Measurements from ENCODE around the gene HNRNPDL. TPM values are rescaled to one million over a fixed set of nuclear protein-coding genes. Genes with fewer than 3 reads are reported as not detected.

Gene HNRNPDL
- total RNA-seq, 1 experiment from 2014 or later: 472 TPM

DNA sequence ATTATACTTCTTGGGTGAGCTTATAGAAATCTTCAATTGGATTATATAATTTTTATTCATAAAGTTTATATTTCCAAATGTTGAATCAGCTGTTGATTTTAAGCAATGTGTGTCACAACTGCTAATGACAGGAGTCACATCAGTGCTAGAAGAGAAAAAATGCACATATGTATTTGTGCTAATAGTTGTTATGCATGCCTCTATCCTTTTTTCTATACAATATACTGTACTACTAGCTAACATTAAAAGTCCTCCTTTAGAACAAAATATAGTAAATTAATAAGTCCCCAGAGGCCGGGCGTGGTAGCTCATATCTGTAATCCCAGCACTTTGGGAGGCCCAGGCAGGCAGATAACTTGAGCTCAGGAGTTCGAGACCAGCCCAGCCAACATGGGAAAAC lies 32.7 kb downstream of the HNRNPDL start:
- no peaks in the 10 kb centered on the region for H3K79me1 ChIP-seq (ENCODE audit: insufficient read depth, low read depth, low read length, poor library complexity, severe bottlenecking)
- no peaks in the 10 kb centered on the region for H3K27me3 ChIP-seq (ENCODE audit: insufficient read depth, low read length)
- no peak overlapping the region for H3K14ac ChIP-seq (ENCODE audit: insufficient read depth, low read length)
- no peak overlapping the region for H3K4me3 Mint-ChIP-seq
- no peaks in the 10 kb centered on the region for H3K23me2 ChIP-seq (ENCODE audit: insufficient read length, low read depth, low read length, poor library complexity, severe bottlenecking)
- no peak overlapping the region for H2AK5ac ChIP-seq (ENCODE audit: insufficient read length, low read length)
- H3K79me2 ChIP-seq (ENCODE audit: insufficient read depth, low read length): no peaks in the 10 kb centered on the region
- no peaks in the 10 kb centered on the region for H4K20me1 ChIP-seq (ENCODE audit: control insufficient read depth, insufficient read depth, insufficient read length)
- no CpG with 5 or more reads among the region's 3 CpGs for WGBS (ENCODE audit: extremely low coverage, insufficient read length, low lambda C conversion rate)
- H3K9me3 ChIP-seq (ENCODE audit: control insufficient read depth, low read depth, low read length): no peaks in the 10 kb centered on the region
- no peak overlapping the region for H2BK15ac ChIP-seq (ENCODE audit: low read depth, low read length)
- no peak overlapping the region for H3K4ac ChIP-seq (ENCODE audit: low read depth, low read length)
- no peak overlapping the region for H3K9ac ChIP-seq (ENCODE audit: extremely low read depth, insufficient read length, low read length)
- H2BK120ac ChIP-seq (ENCODE audit: low read depth, low read length, poor library complexity, severe bottlenecking): no peak overlapping the region
- no peak overlapping the region for H2BK20ac ChIP-seq (ENCODE audit: low read depth, low read length, poor library complexity, severe bottlenecking)
- H2BK5ac ChIP-seq (ENCODE audit: insufficient read length, low read length): no peak overlapping the region
- no peak overlapping the region for H3K23ac ChIP-seq (ENCODE audit: insufficient read length, low read depth, low read length)
- no peak overlapping the region for H3K4me2 ChIP-seq (ENCODE audit: insufficient read depth, insufficient read length, low read length)
- DNase-seq: no peak
- H3K27ac ChIP-seq (ENCODE audit: insufficient read length, low read depth, low read length): no peak overlapping the region
- H4K91ac ChIP-seq (ENCODE audit: insufficient read length, low read depth, low read length): no peak overlapping the region
- no peak overlapping the region for H4K5ac ChIP-seq (ENCODE audit: insufficient read length, low read depth, low read length)
- peaks cover 6% of the 10 kb centered on the region in 2 experiments; a peak in 3 of 4 replicates for H3K4me1 Mint-ChIP-seq
- no peak overlapping the region for H2AFZ ChIP-seq (ENCODE audit: low read length)
- H3K9me3 Mint-ChIP-seq: no peaks in the 10 kb centered on the region; a peak in 1 of 5 replicates
- no peaks in the 10 kb centered on the region for H3K4me1 ChIP-seq (ENCODE audit: insufficient read depth, low read length)
- H3K18ac ChIP-seq (ENCODE audit: insufficient read length, low read depth, low read length): no peak overlapping the region
- no peaks in the 10 kb centered on the region for H3K27me3 Mint-ChIP-seq (ENCODE audit: low read depth)
- H3K36me3 Mint-ChIP-seq (ENCODE audit: insufficient read depth in 1 of 3, low read depth in 3 of 3): no peaks in the 10 kb centered on the region
- H2BK12ac ChIP-seq (ENCODE audit: insufficient read length, low read depth, low read length): no peak overlapping the region
- H3K56ac ChIP-seq (ENCODE audit: insufficient read length, low read depth, low read length): no peak overlapping the region
- no peak for TF ChIP-seq CTCF (conservative IDR thresholded peaks at IDR 0.05)
- no peak overlapping the region for H4K8ac ChIP-seq (replicated peaks; ENCODE audit: insufficient read length, low read depth, low read length)
- H3K27ac Mint-ChIP-seq: no peak overlapping the region
- no peak overlapping the region for H3T11ph ChIP-seq (ENCODE audit: low read length)
